SK-N-DZ (cell line): ENCODE measurements around the gene HNRNPA2B1. TPM values are rescaled to one million over a fixed set of nuclear protein-coding genes. Genes with fewer than 3 reads are reported as not detected.

ENCODE experiments used
- DNase-seq: peaks from one replicate; pipeline ENCODE4 v3.0.0-alpha.2; 2015; ENCODE audit warnings: low spot score
- polyA plus RNA-seq, 2 experiments: library from polyadenylated mRNA; depleted of rRNA; stranded (reverse); fragments of >200 nt; gene quantifications; 2 replicates each; pipeline ENCODE4 v1.2.3, GENCODE V29; 2014

The HNRNPA2B1 gene
- 224 and 337 TPM in 2 replicates for polyA plus RNA-seq (2014; cell fraction: cytosol; rRNA removed)
- 659 and 1,103 TPM in 2 replicates for polyA plus RNA-seq (2014; cell fraction: nucleus; rRNA removed)

- DNase-seq = peak; percentile 98
Measured at GRCh38 chr7:26200444-26201246, at the start of gene HNRNPA2B1. Gene HNRNPA2B1 (minus strand): TSS chr7:26200746. CDS start chr7:26200577, 169 bp downstream.

DNA sequence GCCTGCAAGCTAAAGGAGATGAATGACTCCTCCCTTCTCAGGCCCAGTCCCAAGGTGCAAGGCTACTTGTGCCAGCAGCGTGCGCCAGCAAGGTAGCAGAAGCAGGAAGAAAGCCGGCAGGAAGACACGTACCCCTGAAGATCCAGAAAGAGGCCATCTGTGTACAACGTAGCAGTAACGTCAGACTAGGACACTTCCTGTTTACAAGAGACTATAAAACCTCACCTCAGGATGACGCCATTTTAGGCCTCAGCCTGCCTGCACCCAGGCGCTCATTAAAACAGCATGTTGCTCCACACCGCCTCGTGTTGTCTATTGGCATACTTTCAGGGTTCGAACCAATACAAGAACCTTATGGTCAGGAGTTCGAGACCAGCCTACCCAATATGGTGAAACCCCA lies 49.7 kb upstream of the HNRNPA2B1 start:
- no peak for DNase-seq

GRCh38 chr7:26245150-26245549 lies 44.6 kb upstream of the HNRNPA2B1 start:
- DNase-seq = no peak

DNA sequence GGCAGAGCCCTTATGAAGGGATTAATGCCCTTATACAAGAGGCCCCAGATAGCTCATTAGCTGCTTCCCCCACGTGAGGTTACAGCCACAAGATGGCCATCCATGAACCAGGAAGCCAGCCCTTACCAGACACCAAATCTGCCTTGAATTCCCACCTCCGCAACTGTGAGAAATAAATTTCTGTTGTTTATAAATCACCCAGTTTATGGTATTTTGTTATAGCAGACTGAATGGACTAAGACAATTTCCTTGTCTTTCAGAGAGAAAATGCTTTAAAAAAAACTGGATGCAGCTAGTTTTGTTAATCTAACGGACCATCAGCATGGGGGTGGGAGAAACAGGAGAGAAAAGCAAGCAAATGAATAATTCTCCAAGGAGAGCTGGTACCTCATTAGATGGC lies 37.5 kb upstream of the HNRNPA2B1 start:
- no peak for DNase-seq

GRCh38 chr7:26237035-26237807 lies 36.7 kb upstream of the HNRNPA2B1 start:
- no peak for DNase-seq

GRCh38 chr7:26233902-26234511 lies 33.5 kb upstream of the HNRNPA2B1 start:
- no peak for DNase-seq

- DNase-seq = no peak
Measured at GRCh38 chr7:26227987-26228386, 27.4 kb upstream of the HNRNPA2B1 start.

DNA sequence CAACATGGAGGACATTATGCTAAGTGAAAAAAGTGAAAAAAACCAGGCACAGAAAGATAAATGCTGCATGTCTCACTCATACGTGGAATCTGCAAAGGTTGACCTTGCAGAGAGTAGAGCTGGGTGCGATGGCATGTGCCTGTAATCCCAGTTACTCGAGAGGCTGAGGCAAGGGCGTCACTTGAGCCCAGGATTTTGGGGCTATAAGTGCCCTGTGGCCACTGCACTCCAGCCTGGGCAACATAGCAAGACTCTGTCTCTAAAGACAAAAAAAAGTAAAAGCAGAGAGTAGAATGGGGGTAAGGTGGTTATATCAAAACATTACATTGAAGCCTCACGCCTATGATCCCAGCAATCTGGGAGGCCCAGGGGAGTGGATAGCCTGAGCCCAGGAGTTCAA lies 23.8 kb upstream of the HNRNPA2B1 start:
- DNase-seq = no peak

DNA sequence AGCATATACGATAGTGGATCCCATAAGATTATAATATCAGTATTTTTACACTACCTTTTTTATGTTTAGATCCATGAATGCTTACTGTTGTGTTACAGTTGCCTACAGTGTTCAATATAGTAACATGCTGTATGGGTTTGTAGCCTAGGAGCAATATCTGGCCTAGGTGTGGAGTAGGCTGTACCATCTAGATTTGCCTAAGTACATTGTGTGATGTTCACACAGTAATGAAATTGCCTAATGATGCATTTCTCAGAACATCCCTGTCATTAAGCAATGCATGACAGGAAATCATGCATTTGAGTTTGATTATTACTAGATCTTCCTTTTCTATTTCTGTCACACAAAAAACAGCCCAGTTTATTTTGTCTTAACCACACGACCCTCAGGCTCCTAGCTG lies 15.5 kb upstream of the HNRNPA2B1 start:
- no peak for DNase-seq

GRCh38 chr7:26213807-26214515 lies 13.4 kb upstream of the HNRNPA2B1 start:
- DNase-seq = no peak

DNA sequence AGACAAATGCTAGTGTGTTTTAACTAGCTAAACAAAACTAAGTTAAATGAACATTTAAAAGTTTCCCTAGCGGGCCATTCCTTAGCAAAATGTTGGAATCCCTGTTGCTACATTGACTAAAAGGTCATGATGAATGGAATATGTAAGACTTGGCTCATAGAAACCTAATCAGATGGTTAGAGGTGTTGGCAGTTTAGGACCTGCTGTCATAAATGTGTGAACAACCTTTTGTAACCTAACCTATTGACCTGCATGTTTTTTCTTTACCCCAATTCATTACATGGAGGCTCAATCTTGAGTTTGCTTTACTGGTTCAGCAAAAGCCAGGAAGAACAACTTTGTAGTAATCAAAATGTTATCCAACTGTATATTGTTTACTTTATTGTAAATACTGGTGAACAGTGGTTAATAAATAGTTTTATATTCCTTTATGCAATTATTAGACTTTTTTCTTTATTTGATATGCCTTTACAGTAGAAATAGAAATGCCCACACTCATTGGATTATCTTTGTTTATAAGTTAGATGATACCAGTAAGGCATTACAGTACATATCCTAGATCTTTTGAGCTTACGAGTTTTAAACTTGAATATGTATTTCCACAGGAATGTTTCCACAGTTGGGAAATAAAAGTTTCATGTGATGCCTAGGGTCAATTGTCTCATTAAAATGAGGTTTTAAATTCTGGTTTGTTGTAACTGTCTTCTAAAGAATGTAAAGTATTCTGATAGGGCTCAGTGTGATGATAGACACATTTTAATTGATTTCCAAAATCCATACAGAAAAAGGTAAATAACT lies 12.6 kb upstream of the HNRNPA2B1 start:
- DNase-seq = no peak

DNA sequence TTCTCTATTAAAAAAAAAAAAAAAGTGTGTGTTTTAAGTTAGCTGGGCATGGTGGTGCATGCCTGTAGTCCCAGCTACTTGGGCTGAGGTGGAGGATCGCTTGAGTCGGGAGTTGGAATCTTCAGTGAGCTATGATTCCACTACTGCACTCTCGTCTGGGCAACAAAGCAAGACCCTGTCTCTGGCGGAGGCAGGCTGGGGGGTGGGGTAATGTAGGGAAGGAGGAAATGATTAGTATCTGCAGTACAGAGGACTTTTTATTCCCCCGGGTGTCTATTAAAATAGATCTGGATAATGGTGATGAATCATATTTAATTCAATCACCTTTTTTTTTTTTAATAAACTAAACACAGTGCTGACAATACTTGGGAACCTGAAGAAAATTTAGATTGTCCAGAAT lies 7.5 kb upstream of the HNRNPA2B1 start:
- DNase-seq = no peak

DNA sequence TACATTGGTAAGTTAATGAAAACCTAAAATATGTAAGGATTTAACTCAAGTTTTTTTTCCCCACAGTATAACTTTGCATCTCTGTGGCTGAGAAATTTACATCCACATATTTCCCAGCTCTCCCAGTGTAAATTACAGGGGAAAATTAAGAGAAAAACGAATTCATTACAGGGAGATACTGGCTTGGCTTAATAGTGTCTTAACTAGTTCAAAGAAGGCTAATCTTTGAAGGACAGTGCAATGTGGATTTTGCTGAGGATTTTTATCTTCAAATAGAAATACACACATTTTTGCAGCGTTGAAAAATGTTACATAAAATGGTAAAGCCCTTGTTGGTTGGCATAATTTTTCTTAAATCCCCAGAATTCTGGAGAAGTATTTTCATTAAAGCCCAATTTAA lies 2.5 kb upstream of the HNRNPA2B1 start:
- no peak for DNase-seq

- peak; percentile 37 for DNase-seq
Measured at GRCh38 chr7:26202019-26202990, 1.8 kb upstream of the HNRNPA2B1 start.

DNA sequence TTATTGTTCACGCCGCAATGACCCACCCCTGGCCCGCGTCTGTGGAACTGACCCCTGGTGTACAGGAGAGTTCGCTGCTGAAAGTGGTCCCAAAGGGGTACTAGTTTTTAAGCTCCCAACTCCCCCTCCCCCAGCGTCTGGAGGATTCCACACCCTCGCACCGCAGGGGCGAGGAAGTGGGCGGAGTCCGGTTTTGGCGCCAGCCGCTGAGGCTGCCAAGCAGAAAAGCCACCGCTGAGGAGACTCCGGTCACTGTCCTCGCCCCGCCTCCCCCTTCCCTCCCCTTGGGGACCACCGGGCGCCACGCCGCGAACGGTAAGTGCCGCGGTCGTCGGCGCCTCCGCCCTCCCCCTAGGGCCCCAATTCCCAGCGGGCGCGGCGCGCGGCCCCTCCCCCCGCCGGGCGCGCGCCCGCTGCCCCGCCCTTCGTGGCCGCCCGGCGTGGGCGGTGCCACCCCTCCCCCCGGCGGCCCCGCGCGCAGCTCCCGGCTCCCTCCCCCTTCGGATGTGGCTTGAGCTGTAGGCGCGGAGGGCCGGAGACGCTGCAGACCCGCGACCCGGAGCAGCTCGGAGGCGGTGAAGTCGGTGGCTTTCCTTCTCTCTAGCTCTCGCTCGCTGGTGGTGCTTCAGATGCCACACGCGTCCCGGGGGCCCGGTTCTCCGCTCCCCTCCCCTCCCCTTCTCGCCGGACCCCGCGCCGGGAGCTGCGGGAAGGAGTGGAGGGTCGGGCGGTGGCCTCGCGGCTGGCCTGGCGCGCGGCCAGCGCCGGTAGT lies 887 bp upstream of the HNRNPA2B1 start, which contains the start of gene CBX3:
TSS of gene CBX3 (plus strand) at position 499 of the 772 bp plus-strand sequence. CDS start 1,254 bp downstream, outside the sequence.
- peak; percentile 95 for DNase-seq

DNA sequence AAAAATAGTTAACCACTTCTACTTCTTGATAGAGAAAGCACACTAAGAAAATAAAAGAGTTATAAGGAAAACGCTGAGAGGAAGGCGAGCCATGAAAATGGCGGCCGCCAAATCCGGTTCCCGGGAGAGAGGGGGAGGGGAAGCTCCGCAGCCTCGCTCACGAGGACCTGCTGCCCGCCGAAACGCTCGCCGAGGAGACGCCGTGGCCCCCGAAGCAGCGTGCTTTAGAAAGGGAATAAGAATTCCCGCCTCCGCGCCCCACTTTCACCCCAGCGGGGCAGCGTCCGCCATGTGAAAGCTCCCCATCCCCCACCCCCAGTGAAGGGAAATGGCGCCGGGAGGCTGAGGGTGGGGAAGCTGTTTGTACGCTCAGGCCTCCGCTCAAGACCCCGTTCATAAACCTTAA lies 505 bp downstream of the HNRNPA2B1 start:
- DNase-seq = peak; percentile 69

GRCh38 chr7:26199301-26200037 lies 1.1 kb downstream of the HNRNPA2B1 start:
- DNase-seq = no peak

DNA sequence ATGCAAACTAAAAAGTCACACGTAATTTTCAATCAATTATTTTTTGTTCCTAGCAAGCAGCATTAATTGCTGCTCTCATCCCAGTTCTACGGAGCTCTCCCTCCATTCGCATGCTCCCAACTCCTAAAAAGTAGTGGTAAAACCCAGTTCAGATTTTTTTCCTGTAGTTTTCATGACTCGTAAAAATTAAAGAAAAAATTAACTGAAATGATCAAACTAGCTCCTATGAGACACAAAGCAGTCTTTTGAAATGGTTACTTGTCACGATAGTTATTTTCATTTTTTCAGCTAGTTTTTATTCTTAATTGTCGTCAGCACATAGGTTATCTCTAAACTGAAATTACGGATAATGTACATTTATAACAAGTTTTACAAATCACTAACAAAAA lies 1.8 kb downstream of the HNRNPA2B1 start:
- no peak for DNase-seq
